Heart right ventricle (tissue), 16 donors: Measurements from ENCODE around the gene MRPS16. TPM values are rescaled to one million over a fixed set of nuclear protein-coding genes. Genes with fewer than 3 reads are reported as not detected.

Source experiments
- ATAC-seq, 8 donors: fragments of 200-7000 bp; cut with Tn5 transposase; one replicate each; pipeline ENCODE4 v1.9.1; 2020; ENCODE audit warnings: mild to moderate bottlenecking in 8 of 8, moderate library complexity in 8 of 8, moderate number of reproducible peaks in 1 of 8
- DNase-seq, 2 donors: peaks; one replicate each; pipeline ENCODE4 v3.0.0-alpha.2; 2020
- H3K27ac ChIP-seq, 10 donors: fragments of 200-600 bp; sonication (generic) in 2 of 10; one replicate each; pipeline versions ENCODE4 v1.5.0 to v1.8.0; 2020 to 2022; ENCODE audit warnings: mild to moderate bottlenecking in 3 of 10
- H3K27me3 ChIP-seq, 7 donors: fragments of 200-600 bp; one replicate each; pipeline ENCODE4 v1.8.0; 2021 to 2022; ENCODE audit warnings: mild to moderate bottlenecking in 2 of 7
- H3K36me3 ChIP-seq, 9 donors: fragments of 200-600 bp; sonication (generic) in 1 of 9; one replicate each; pipeline versions ENCODE4 v1.5.0 to v1.8.0; 2020 to 2022; ENCODE audit warnings: mild to moderate bottlenecking in 2 of 9
- H3K4me1 ChIP-seq, 9 donors: fragments of 200-600 bp; sonication (generic) in 1 of 9; one replicate each; pipeline versions ENCODE4 v1.5.0 to v1.8.0; 2020 to 2022; ENCODE audit warnings: mild to moderate bottlenecking in 4 of 9
- H3K4me3 ChIP-seq, 10 donors: fragments of 200-600 bp; sonication (generic) in 2 of 10; one replicate each; pipeline versions ENCODE4 v1.5.0 to v1.8.0; 2020 to 2022; ENCODE audit warnings: mild to moderate bottlenecking in 7 of 10, moderate library complexity in 2 of 10
- H3K9me3 ChIP-seq, 11 donors: fragments of 200-600 bp in 10 of 11; sonication (generic) in 2 of 11; one replicate each; pipeline versions ENCODE4 v1.5.0 to v1.8.0; 2013 to 2022; ENCODE audit warnings: mild to moderate bottlenecking in 2 of 11, control low read depth in 1 of 11, moderate library complexity in 1 of 11
- CTCF ChIP-seq, 9 donors: fragments of 200-600 bp; sonication (generic) in 2 of 9; IDR thresholded peaks; one replicate each; pipeline versions ENCODE4 v1.5.0 to v1.8.0; 2021 to 2022; ENCODE audit warnings: antibody characterized with exemption in 9 of 9, mild to moderate bottlenecking in 5 of 9, moderate library complexity in 1 of 9
- WGBS, 2 donors: extraction: QIAGEN DNeasy Blood & Tissue Kit; methylation state at CpG; one replicate each; pipeline ENCODE4 v1.1.7; 2013; ENCODE audit warnings: inconsistent platforms in 1 of 2; 5-methylcytosine and 5-hydroxymethylcytosine counted together
- intact Hi-C, 10 donors: fragments of 100-400 bp; cut with DNase I; formaldehyde crosslinking; loops; one replicate each; pipeline versions ENCODE4 v1.11.1 to v1.14.2; 2022
- polyA plus RNA-seq, 2 donors: library from polyadenylated mRNA; stranded (reverse); fragments of 200-250 nt; gene quantifications; one replicate each; pipeline ENCODE4 v1.2.3, GENCODE V29; 2013
- total RNA-seq, 10 donors: library from RNA; stranded (reverse); fragmentation: NEBNext Ultra II Directional in 3 of 10; extraction: Animal tissue kit (Norgen Biotek cat#: 25700) in 3 of 10; gene quantifications; one replicate each; pipeline versions ENCODE4 v1.2.1 to v1.2.4, GENCODE V29; 2021 to 2023
- donor health status: Arrhythmogenic right ventricular cardiomyopathy.
- donor health status: ischemic (EF 13 %, LVEDD 7.1; RV severe dilation, severe dysfunction).
- donor health status: healthy with polysubstance abuse.
- donor health status: DM: no; HTN: yes; CAD: no.
- donor health status: DM: no; HTN: no; CAD: no.
- donor health status: ischemic (EF 25% LVEDD 6.9; RV normal size, moderate dysfunction).
- donor health status: ischemic (EF 25% LVEDD 5.7; RV mildly dilated, moderate dysfunction).
- donor health status: healthy.
- donor health status: DM: yes; HTN: yes; CAD: no.
- donor health status: Ischemic cardiomyopathy.
- donor health status: ischemic (EF 35%, LVEDD 5.7; RV mildly dilated, moderate dysfunction).
- donor health status: nonischemic (EF 11% LVEDD 7.7; RV severe dilation, severe dysfunction).
- donor health status: DM: yes; HTN: yes; CAD: no.
- donor health status: PGD.
- donor health status: ischemic (EF 29% LVEDD 5.4; RV normal size, mild dysfunction).
- donor health status: nonischemic (EF 23%, LVEDD 6.1; RV moderate dilation, normal function).

Gene MRPS16
- total and polyA plus RNA-seq, 12 donors: 65.4 to 115 (median 104) TPM

- H3K4me1 ChIP-seq: no peaks in the 10 kb centered on the region
- TF ChIP-seq CTCF (IDR thresholded peaks at IDR 0.05): peak in 2 of 9 donors; percentile 14 to 41
- no peak for ATAC-seq
- H3K36me3 ChIP-seq: peaks cover 0 to 61% (median 16%) of the 10 kb centered on the region in 9 donors
- H3K27me3 ChIP-seq: no peaks in the 10 kb centered on the region
- no peaks in the 10 kb centered on the region for H3K9me3 ChIP-seq
- 93 to 96% methylated on average over 2 of the region's 2 CpGs for WGBS, 2 donors
- H3K27ac ChIP-seq: no peak overlapping the region
- H3K4me3 ChIP-seq: no peak overlapping the region
- DNase-seq: no peak
- intact Hi-C loops: no loop called here
Measured at GRCh38 chr10:73218431-73219191, 33.8 kb downstream of the MRPS16 start.

- H3K27ac ChIP-seq: no peak overlapping the region
- no peak overlapping the region for H3K4me3 ChIP-seq
- no peaks in the 10 kb centered on the region for H3K9me3 ChIP-seq
- no peaks in the 10 kb centered on the region for H3K4me1 ChIP-seq
- H3K27me3 ChIP-seq: no peaks in the 10 kb centered on the region
- DNase-seq (no peak), ATAC-seq (no peak)
- no peak for TF ChIP-seq CTCF (IDR thresholded peaks at IDR 0.05)
- peaks cover 0 to 60% (median 16%) of the 10 kb centered on the region in 9 donors for H3K36me3 ChIP-seq
- WGBS, 2 donors: 91 to 96% methylated on average over 2 of the region's 2 CpGs
- intact Hi-C loops: no loop called here
Measured at GRCh38 chr10:73217628-73218027, 34.8 kb downstream of the MRPS16 start.

- WGBS, 2 donors: 98 to 99% methylated on average over 1 of the region's 1 CpG
- no peaks in the 10 kb centered on the region for H3K27me3 ChIP-seq
- peaks cover 0 to 71% (median 16%) of the 10 kb centered on the region in 9 donors for H3K36me3 ChIP-seq
- no peak for TF ChIP-seq CTCF (IDR thresholded peaks at IDR 0.05)
- no peak overlapping the region for H3K4me3 ChIP-seq
- no peaks in the 10 kb centered on the region for H3K4me1 ChIP-seq
- no peak for DNase-seq
- ATAC-seq: no peak
- H3K9me3 ChIP-seq: no peaks in the 10 kb centered on the region
- intact Hi-C loops: no loop called here
- no peak overlapping the region for H3K27ac ChIP-seq
Measured at GRCh38 chr10:73215749-73216148, 36.7 kb downstream of the MRPS16 start.

GRCh38 chr10:73211106-73211811, 41.2 kb downstream of the MRPS16 start:
- ATAC-seq (no peak), DNase-seq (no peak)
- Histone ChIP-seq H3K9me3 (no peaks in the 10 kb centered on the region), H3K27me3 (no peaks in the 10 kb centered on the region), H3K4me1 (peaks cover 0 to 5% (median 0%) of the 10 kb centered on the region in 9 donors), H3K27ac (no peak overlapping the region), H3K36me3 (peaks cover 0 to 53% (median 0%) of the 10 kb centered on the region in 9 donors), H3K4me3 (no peak overlapping the region)
- WGBS, 2 donors: 76 to 84% methylated on average over 4 of the region's 4 CpGs
- intact Hi-C loops: no loop called here
- no peak for TF ChIP-seq CTCF (IDR thresholded peaks at IDR 0.05)
